Stomach (tissue), 4 donors: ENCODE measurements around the gene SIK3.

Experiments used
- CTCF ChIP-seq, 7 experiments: fragments of 450-650 bp in 4 of 7; fragments of 200-600 bp in 3 of 7; sonication (generic) in 3 of 7; IDR thresholded peaks; one replicate each; pipeline ENCODE4 v1.5.1; 2016 to 2019; ENCODE audit warnings: antibody characterized with exemption in 7 of 7, control low read depth in 2 of 7, mild to moderate bottlenecking in 1 of 7
- EP300 ChIP-seq: sonication (generic); formaldehyde crosslinking; IDR thresholded peaks from one replicate; pipeline ENCODE4 v1.6.1; 2017; ENCODE audit warnings: antibody characterized with exemption
- POLR2A ChIP-seq, 4 donors: fragments of 450-650 bp; IDR thresholded peaks; one replicate each; pipeline ENCODE4 v1.6.1; 2016; ENCODE audit warnings: antibody characterized with exemption in 4 of 4, control low read depth in 2 of 4, mild to moderate bottlenecking in 1 of 4, moderate library complexity in 1 of 4
- POLR2AphosphoS5 ChIP-seq, 3 donors: sonication (generic); formaldehyde crosslinking; IDR thresholded peaks; one replicate each; pipeline ENCODE4 v1.6.1; 2016; ENCODE audit warnings: antibody characterized with exemption in 3 of 3

DNA sequence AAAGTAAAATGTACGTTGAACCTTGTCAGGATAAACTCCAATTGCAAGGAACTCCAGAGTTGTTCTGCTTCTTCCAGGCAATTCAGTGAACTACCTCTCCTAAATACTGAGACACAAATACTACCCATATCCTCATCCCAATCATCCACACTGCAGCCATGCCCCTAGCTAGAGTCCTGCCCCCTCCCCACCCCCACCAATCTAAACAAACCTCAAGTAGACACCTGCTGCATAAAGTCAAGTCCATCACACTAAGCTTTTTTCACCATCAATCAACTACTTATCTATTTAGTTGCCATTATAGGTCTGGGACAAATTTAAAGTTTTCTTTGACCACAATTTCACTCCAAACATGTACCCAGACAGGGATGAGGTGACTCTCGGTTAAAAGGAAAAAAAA is 167.6 kb downstream of the SIK3 start:
- TF ChIP-seq CTCF (IDR thresholded peaks at IDR 0.05) (no peak), EP300 (no peak), POLR2A (IDR thresholded peaks at IDR 0.05) (no peak), POLR2AphosphoS5 (IDR thresholded peaks at IDR 0.05) (no peak)
